Measurements from ENCODE around the gene MAML2.

The MAML2 gene

DNA sequence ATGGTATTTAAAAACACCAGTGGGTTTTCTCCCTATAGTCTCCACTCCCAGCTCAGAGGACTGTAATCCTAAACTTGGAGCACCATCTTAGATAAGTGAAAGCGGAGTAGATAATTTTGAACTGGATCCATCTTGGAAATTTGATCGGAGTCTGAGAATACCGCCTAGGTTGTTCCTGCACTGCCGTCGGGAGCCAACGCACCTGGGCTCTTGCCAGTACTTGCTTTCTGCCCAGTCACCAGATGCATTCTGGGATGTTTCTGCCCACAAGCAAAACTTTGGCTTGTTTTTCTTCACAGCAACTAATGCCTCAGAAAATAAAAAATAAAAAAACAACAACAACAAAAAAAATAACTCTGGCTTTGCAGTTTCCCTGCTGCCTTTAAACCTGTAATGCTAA is 306.1 kb downstream of the MAML2 start:
- Histone ChIP-seq H3K27me3 (replicated peaks; ENCODE audit: insufficient read depth, low read length) (no peaks in the 10 kb centered on the region), H3K9me3 (replicated peaks; ENCODE audit: insufficient read depth, low read length) (no peaks in the 10 kb centered on the region), H3K79me2 (ENCODE audit: low read length) (no peaks in the 10 kb centered on the region), H3K36me3 (replicated peaks; ENCODE audit: insufficient read depth, low read length) (no peaks in the 10 kb centered on the region), H3F3A (ENCODE audit: insufficient read depth, low read length) (no peaks in the 10 kb centered on the region), H4K20me1 (ENCODE audit: insufficient read depth, low read length) (no peaks in the 10 kb centered on the region), H3K9ac (ENCODE audit: low read length) (no peak overlapping the region), H3K9me2 (replicated peaks; ENCODE audit: insufficient read depth, low read length) (no peaks in the 10 kb centered on the region), H3K4me1 (ENCODE audit: low read length) (peaks cover 10% of the 10 kb centered on the region; the same call in 1 of the 2 replicates), H3K4me2 (ENCODE audit: low read depth, low read length) (no peak overlapping the region), H2AFZ (ENCODE audit: low read length) (no peak overlapping the region), H3K4me3 (ENCODE audit: low read length) (no peak overlapping the region), H3K27ac (ENCODE audit: low read length) (no peak overlapping the region)
- no peak for DNase-seq
- no peak for TF ChIP-seq EZH2 (optimal IDR thresholded peaks at IDR 0.05; ENCODE audit: low read depth, low read length)
- TF ChIP-seq, protein P1, sequence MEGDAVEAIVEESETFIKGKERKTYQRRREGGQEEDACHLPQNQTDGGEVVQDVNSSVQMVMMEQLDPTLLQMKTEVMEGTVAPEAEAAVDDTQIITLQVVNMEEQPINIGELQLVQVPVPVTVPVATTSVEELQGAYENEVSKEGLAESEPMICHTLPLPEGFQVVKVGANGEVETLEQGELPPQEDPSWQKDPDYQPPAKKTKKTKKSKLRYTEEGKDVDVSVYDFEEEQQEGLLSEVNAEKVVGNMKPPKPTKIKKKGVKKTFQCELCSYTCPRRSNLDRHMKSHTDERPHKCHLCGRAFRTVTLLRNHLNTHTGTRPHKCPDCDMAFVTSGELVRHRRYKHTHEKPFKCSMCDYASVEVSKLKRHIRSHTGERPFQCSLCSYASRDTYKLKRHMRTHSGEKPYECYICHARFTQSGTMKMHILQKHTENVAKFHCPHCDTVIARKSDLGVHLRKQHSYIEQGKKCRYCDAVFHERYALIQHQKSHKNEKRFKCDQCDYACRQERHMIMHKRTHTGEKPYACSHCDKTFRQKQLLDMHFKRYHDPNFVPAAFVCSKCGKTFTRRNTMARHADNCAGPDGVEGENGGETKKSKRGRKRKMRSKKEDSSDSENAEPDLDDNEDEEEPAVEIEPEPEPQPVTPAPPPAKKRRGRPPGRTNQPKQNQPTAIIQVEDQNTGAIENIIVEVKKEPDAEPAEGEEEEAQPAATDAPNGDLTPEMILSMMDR (IDR thresholded peaks at IDR 0.05; ENCODE audit: low read length): no peak
- no peak for TF ChIP-seq EZH2phosphoT487 (IDR thresholded peaks at IDR 0.05; ENCODE audit: low read length)

DNA sequence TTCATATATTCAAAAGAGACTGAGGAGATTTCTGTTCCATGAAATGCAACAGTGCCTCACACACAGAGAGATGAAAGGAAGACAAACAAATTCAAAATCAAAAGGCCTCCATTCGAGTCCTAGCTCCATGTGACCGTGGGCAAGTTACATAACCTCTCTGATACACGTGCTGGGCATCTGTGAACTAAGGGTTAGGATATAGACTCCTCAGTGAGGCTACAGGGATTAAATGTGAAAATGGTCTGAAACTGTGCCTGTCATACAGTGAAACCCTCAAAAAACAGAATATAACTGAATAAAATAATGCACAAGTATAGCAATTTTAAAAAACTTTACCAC is 307.3 kb downstream of the MAML2 start:
- H3K79me2 ChIP-seq (ENCODE audit: low read length): no peaks in the 10 kb centered on the region
- H3F3A ChIP-seq (ENCODE audit: insufficient read depth, low read length): no peaks in the 10 kb centered on the region

DNA sequence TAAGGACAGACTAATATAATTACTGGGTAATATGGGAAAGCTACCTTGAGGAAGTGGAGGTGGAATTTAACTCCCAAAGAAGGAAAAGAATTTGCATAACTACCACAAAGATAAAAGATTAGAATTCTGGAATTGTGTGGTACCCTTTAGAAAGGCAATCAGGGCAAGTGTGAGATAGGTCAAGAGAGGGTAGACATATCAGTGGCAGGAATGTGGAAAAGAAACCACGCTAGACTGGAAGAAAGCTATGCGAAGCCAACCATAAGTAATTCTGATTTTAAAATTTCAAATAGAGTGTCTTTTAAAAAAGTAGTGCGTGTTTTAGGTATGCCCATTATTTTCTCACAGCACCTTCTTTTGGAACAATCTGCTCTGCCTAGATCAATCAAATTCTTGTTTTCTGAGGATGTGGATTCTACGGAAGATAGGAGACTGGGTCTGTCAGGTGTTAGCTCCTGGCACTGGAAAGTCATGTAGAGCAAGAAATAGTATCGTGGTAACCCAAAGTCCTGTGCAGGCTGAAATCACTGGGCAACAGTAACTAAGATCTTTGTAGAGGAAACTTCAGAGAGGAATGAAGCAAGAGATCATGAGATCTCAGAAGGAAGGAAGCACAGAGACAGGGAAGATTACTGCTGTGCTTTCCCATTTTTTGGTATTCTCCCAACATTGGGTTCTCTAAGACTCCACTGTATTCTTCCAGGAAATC is 307.8 kb downstream of the MAML2 start:
- no peaks in the 10 kb centered on the region for H3K79me2 ChIP-seq (ENCODE audit: low read length)
- H3K9ac ChIP-seq (ENCODE audit: low read length): no peak overlapping the region
- H3K27me3 ChIP-seq (replicated peaks; ENCODE audit: insufficient read depth, low read length): no peaks in the 10 kb centered on the region
- H3K27ac ChIP-seq (ENCODE audit: low read length): no peak overlapping the region
- no peaks in the 10 kb centered on the region for H3K9me2 ChIP-seq (replicated peaks; ENCODE audit: insufficient read depth, low read length)
- no peak for DNase-seq
- H3K4me1 ChIP-seq (ENCODE audit: low read length): peaks cover 18% of the 10 kb centered on the region
- H3K4me2 ChIP-seq (ENCODE audit: low read depth, low read length): no peak overlapping the region
- peaks cover 4% of the 10 kb centered on the region; the same call in 1 of the 2 replicates for H3F3A ChIP-seq (ENCODE audit: insufficient read depth, low read length)
- TF ChIP-seq EZH2phosphoT487 (IDR thresholded peaks at IDR 0.05; ENCODE audit: low read length) (no peak), EZH2 (optimal IDR thresholded peaks at IDR 0.05; ENCODE audit: low read depth, low read length) (no peak)
- TF ChIP-seq, protein P1 (IDR thresholded peaks at IDR 0.05; ENCODE audit: low read length): no peak
- H2AFZ ChIP-seq (ENCODE audit: low read length): no peak overlapping the region
- H3K4me3 ChIP-seq (ENCODE audit: low read length): no peak overlapping the region
- no peaks in the 10 kb centered on the region for H4K20me1 ChIP-seq (ENCODE audit: insufficient read depth, low read length)
- no peaks in the 10 kb centered on the region for H3K9me3 ChIP-seq (replicated peaks; ENCODE audit: insufficient read depth, low read length)
- H3K36me3 ChIP-seq (replicated peaks; ENCODE audit: insufficient read depth, low read length): no peaks in the 10 kb centered on the region

More for the DNA sequence above, 307.3 kb downstream of the MAML2 start:
- H3K9me3 ChIP-seq (replicated peaks; ENCODE audit: insufficient read depth, low read length): no peaks in the 10 kb centered on the region
- H3K27me3 ChIP-seq (replicated peaks; ENCODE audit: insufficient read depth, low read length): no peaks in the 10 kb centered on the region
- TF ChIP-seq, protein P1 (IDR thresholded peaks at IDR 0.05; ENCODE audit: low read length): no peak
- TF ChIP-seq EZH2 (optimal IDR thresholded peaks at IDR 0.05; ENCODE audit: low read depth, low read length) (no peak), EZH2phosphoT487 (IDR thresholded peaks at IDR 0.05; ENCODE audit: low read length) (no peak)
- no peak overlapping the region for H3K4me2 ChIP-seq (ENCODE audit: low read depth, low read length)
- no peak overlapping the region for H3K9ac ChIP-seq (ENCODE audit: low read length)
- no peak for DNase-seq
- H3K9me2 ChIP-seq (replicated peaks; ENCODE audit: insufficient read depth, low read length): no peaks in the 10 kb centered on the region
- H3K36me3 ChIP-seq (replicated peaks; ENCODE audit: insufficient read depth, low read length): no peaks in the 10 kb centered on the region
- no peaks in the 10 kb centered on the region for H4K20me1 ChIP-seq (ENCODE audit: insufficient read depth, low read length)
- H3K4me1 ChIP-seq (ENCODE audit: low read length): peaks cover 13% of the 10 kb centered on the region
- no peak overlapping the region for H3K27ac ChIP-seq (ENCODE audit: low read length)
- H2AFZ ChIP-seq (ENCODE audit: low read length): no peak overlapping the region
- H3K4me3 ChIP-seq (ENCODE audit: low read length): no peak overlapping the region

Data from MM.1S (cell line).